HG03175 (cell line): ENCODE data around the gene MTR.

Source experiments
- ATAC-seq: cut with Tn5 transposase; IDR thresholded peaks from one replicate; pipeline ENCODE4 v1.9.1; 2021; ENCODE audit warnings: mild to moderate bottlenecking, moderate library complexity; ENCODE audit not compliant: unreplicated experiment

Gene MTR

GRCh38 chr1:236947794-236948193, 152.7 kb downstream of the MTR start:
- no peak for ATAC-seq

GRCh38 chr1:236948381-236948780, 153.3 kb downstream of the MTR start:
- no peak for ATAC-seq

GRCh38 chr1:236948996-236949395, 153.9 kb downstream of the MTR start:
- ATAC-seq, result no peak

- ATAC-seq, result no peak
Observed at GRCh38 chr1:236950365-236950764, 155.3 kb downstream of the MTR start.

- no peak for ATAC-seq
Observed at GRCh38 chr1:236951672-236952071, 156.6 kb downstream of the MTR start.

GRCh38 chr1:236952246-236953003, 157.3 kb downstream of the MTR start:
- ATAC-seq, result no peak

GRCh38 chr1:236953151-236953700, 158.1 kb downstream of the MTR start:
- no peak for ATAC-seq
